ENCODE data around the gene SWAP70. TPM values are rescaled to one million over a fixed set of nuclear protein-coding genes. Genes with fewer than 3 reads are reported as not detected.

SWAP70 gene
- total RNA-seq, 2 donors from 2014 or later: 18.7 to 33.4 TPM

GRCh38 chr11:9651899-9652748 lies 11.8 kb upstream of the SWAP70 start:
- no peaks in the 10 kb centered on the region for H3K4me1 ChIP-seq
- H3K27ac ChIP-seq: no peak overlapping the region
- no peak for DNase-seq (ENCODE audit: low spot score)
- no peaks in the 10 kb centered on the region for H3K36me3 ChIP-seq
- no peaks in the 10 kb centered on the region for H3K27me3 ChIP-seq
- H3K9me3 ChIP-seq: no peaks in the 10 kb centered on the region
- no peak overlapping the region for H3K4me3 ChIP-seq
- no peak for TF ChIP-seq CTCF (IDR thresholded peaks at IDR 0.05)

- DNase-seq (ENCODE audit: low spot score): no peak
- TF ChIP-seq CTCF (IDR thresholded peaks at IDR 0.05): no peak
Observed at GRCh38 chr11:9653871-9654270, 10.0 kb upstream of the SWAP70 start.

GRCh38 chr11:9656864-9657263 lies 7.0 kb upstream of the SWAP70 start:
- DNase-seq (ENCODE audit: low spot score): no peak
- Histone ChIP-seq H3K27me3 (no peaks in the 10 kb centered on the region), H3K36me3 (no peaks in the 10 kb centered on the region), H3K9me3 (no peaks in the 10 kb centered on the region), H3K4me1 (no peaks in the 10 kb centered on the region), H3K4me3 (no peak overlapping the region), H3K27ac (no peak overlapping the region)
- no peak for TF ChIP-seq CTCF (IDR thresholded peaks at IDR 0.05)

More at GRCh38 chr11:9653871-9654270, 10.0 kb upstream of the SWAP70 start:
- Histone ChIP-seq H3K36me3 (no peaks in the 10 kb centered on the region), H3K27me3 (no peaks in the 10 kb centered on the region), H3K9me3 (no peaks in the 10 kb centered on the region), H3K27ac (no peak overlapping the region), H3K4me3 (no peak overlapping the region), H3K4me1 (no peaks in the 10 kb centered on the region)

- Histone ChIP-seq H3K36me3 (no peaks in the 10 kb centered on the region), H3K4me3 (no peak overlapping the region), H3K27ac (no peak overlapping the region), H3K27me3 (no peaks in the 10 kb centered on the region), H3K9me3 (no peaks in the 10 kb centered on the region), H3K4me1 (no peaks in the 10 kb centered on the region)
- no peak for TF ChIP-seq CTCF (IDR thresholded peaks at IDR 0.05)
- DNase-seq (ENCODE audit: low spot score): no peak
Observed at GRCh38 chr11:9657531-9657930, 6.3 kb upstream of the SWAP70 start.

GRCh38 chr11:9660886-9661285 lies 3.0 kb upstream of the SWAP70 start:
- no peak overlapping the region for H3K4me3 ChIP-seq
- no peak for DNase-seq (ENCODE audit: low spot score)
- no peaks in the 10 kb centered on the region for H3K27me3 ChIP-seq
- no peaks in the 10 kb centered on the region for H3K36me3 ChIP-seq
- H3K27ac ChIP-seq: no peak overlapping the region
- peaks cover 0 to 6% of the 10 kb centered on the region in 2 donors for H3K4me1 ChIP-seq
- H3K9me3 ChIP-seq: peaks cover 5 to 6% of the 10 kb centered on the region in 2 donors
- TF ChIP-seq CTCF (IDR thresholded peaks at IDR 0.05): no peak
